Neural progenitor cell (in vitro differentiated cells): ENCODE measurements around the gene E2F1.

ENCODE experiments used
- CTCF ChIP-seq: fragments of 200-600 bp; sonication (generic); IDR thresholded peaks from 2 replicates; pipeline ENCODE4 v1.5.1; 2017; ENCODE audit warnings: antibody characterized with exemption, mild to moderate bottlenecking
- EZH2 ChIP-seq: fragments of 200-600 bp; sonication (generic); IDR thresholded peaks from 2 replicates; pipeline ENCODE4 v1.6.1; 2017; ENCODE audit warnings: antibody characterized with exemption, mild to moderate bottlenecking, moderate library complexity

GRCh38 chr20:33707668-33708067 lies 21.5 kb upstream of the E2F1 start:
- TF ChIP-seq CTCF (no peak), EZH2 (no peak)
